DMS114 treated with DMSO at 0.1 percent for 48 hours (cell line): ENCODE data around the gene CP.

ENCODE experiments used
- DNase-seq: peaks from one replicate; lab custom pipeline; 2025; ENCODE audit not compliant: unreplicated experiment; lab: John Stamatoyannopoulos, UW

CP gene

GRCh38 chr3:149128821-149129220, 92.8 kb downstream of the CP start:
- DNase-seq = no peak

GRCh38 chr3:149122721-149123578, 98.7 kb downstream of the CP start:
- no peak for DNase-seq
